Transverse colon (tissue), 4 donors: ENCODE data around the gene TRAPPC14. TPM values are rescaled to one million over a fixed set of nuclear protein-coding genes. Genes with fewer than 3 reads are reported as not detected.

ENCODE experiments used
- DNase-seq: peaks from one replicate; pipeline ENCODE4 v3.0.0-alpha.2; 2019
- H3K27ac ChIP-seq, 4 donors: fragments of 200-600 bp; sonication (generic); 2 replicates each; pipeline ENCODE4 v1.5.1; 2016 to 2018; ENCODE audit warnings: inconsistent platforms in 4 of 4
- H3K27me3 ChIP-seq: fragments of 200-600 bp; sonication (generic); 2 replicates; pipeline ENCODE4 v1.5.1; 2017; ENCODE audit warnings: inconsistent platforms
- H3K36me3 ChIP-seq, 4 donors: fragments of 200-600 bp; sonication (generic); 2 replicates each; pipeline ENCODE4 v1.5.1; 2017 to 2019; ENCODE audit warnings: inconsistent platforms in 4 of 4
- H3K4me1 ChIP-seq, 4 donors: fragments of 200-600 bp; sonication (generic); 2 replicates each; pipeline ENCODE4 v1.5.1; 2017 to 2020; ENCODE audit warnings: inconsistent platforms in 4 of 4
- H3K4me3 ChIP-seq, 4 donors: fragments of 200-600 bp; sonication (generic); 1 replicate in 1 of 4; 2 replicates in 3 of 4; pipeline versions ENCODE4 v1.5.1 to v1.6.1; 2017 to 2019; ENCODE audit warnings: inconsistent platforms in 4 of 4
- H3K9me3 ChIP-seq, 2 donors: fragments of 200-600 bp; sonication (generic); 2 replicates each; pipeline ENCODE4 v1.5.1; 2017 to 2019; ENCODE audit warnings: inconsistent platforms in 2 of 2
- EP300 ChIP-seq: sonication (generic); formaldehyde crosslinking; IDR thresholded peaks from one replicate; pipeline ENCODE4 v1.6.1; 2017; ENCODE audit warnings: antibody characterized with exemption, low read depth
- POLR2A ChIP-seq: fragments of 450-650 bp; IDR thresholded peaks from one replicate; pipeline ENCODE4 v1.6.1; 2016; ENCODE audit warnings: antibody characterized with exemption, mild to moderate bottlenecking, moderate library complexity
- POLR2AphosphoS5 ChIP-seq, 3 donors: sonication (generic); formaldehyde crosslinking; IDR thresholded peaks; one replicate each; pipeline ENCODE4 v1.6.1; 2016; ENCODE audit warnings: antibody characterized with exemption in 3 of 3
- WGBS, 2 donors: methylation state at CpG; one replicate each; pipeline ENCODE4 v1.1.5; 2018; ENCODE audit warnings: low coverage in 1 of 2; 5-methylcytosine and 5-hydroxymethylcytosine counted together
- in situ Hi-C, 4 donors: fragments of 200-750 bp; cut with MboI; loops; one replicate each; pipeline versions ENCODE4 v1.15.0 to v1.15.1; 2017; ENCODE audit warnings: low sequenced_read_pairs in 3 of 4, low pct_ligation_motif_present in 1 of 4, low pct_unique_long_range_greater_than_20kb in 1 of 4
- intact Hi-C: fragments of 100-400 bp; cut with DNase I; formaldehyde crosslinking; loops from one replicate; pipeline ENCODE4 v1.15.1; 2023; ENCODE audit warnings: low total_unique reads
- total RNA-seq, 4 donors: library from RNA; depleted of rRNA; stranded (reverse); fragments of >200 nt; gene quantifications; one replicate each; pipeline ENCODE4 v1.1.0, GENCODE V29; 2016
- TF ChIP-seq, protein P1 (sequence below), 5 experiments: fragments of 200-600 bp in 3 of 5; fragments of 450-650 bp in 2 of 5; sonication (generic) in 3 of 5; IDR thresholded peaks; 1 replicate in 2 of 5; 2 replicates in 3 of 5; pipeline ENCODE4 v1.5.1; 2016 to 2017; ENCODE audit warnings: antibody characterized with exemption in 5 of 5, inconsistent platforms in 3 of 5, mild to moderate bottlenecking in 2 of 5, moderate library complexity in 1 of 5

TRAPPC14 gene
- total RNA-seq, 4 donors from 2014 or later: 43.5 to 111 (median 51.2) TPM

DNA sequence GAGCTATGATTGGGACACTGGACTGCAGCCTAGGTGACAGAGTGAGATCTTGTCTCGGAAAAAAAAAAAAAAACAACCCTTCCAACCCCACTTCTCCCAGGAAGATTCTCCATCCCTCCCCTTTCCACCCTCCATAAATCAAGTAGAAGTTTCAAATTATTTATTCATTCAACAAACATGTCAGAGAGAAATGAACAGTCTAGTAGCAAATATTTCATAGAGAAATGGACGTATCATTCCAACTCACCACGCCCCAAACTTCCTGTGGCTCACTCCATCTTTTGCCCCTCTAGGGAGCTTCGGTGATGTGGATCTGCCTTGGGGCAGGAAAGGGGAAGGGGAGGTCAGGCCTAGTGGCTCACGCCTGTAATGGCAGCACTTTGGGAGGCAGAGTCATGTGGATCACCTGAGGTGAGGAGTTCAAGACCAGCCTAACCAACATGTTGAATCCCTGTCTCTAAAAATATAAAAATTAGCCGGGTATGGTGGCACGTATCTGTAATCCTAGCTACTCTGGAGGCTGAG, 638 bp upstream of the TRAPPC14 start:
- Histone ChIP-seq H3K27ac (peak overlapping the region; percentile 79 to 91 (median 90)), H3K4me3 (peak overlapping the region; percentile 36 to 92 (median 74)), H3K27me3 (no peaks in the 10 kb centered on the region), H3K36me3 (peaks cover 0 to 6% (median 0%) of the 10 kb centered on the region in 4 donors), H3K4me1 (peaks cover 20 to 56% (median 45%) of the 10 kb centered on the region in 4 donors), H3K9me3 (no peaks in the 10 kb centered on the region)
- WGBS, 2 donors: 69% methylated on average over 7 of the region's 7 CpGs; no CpG with 5 or more reads in 1 of the 2 donors
- intact Hi-C loops (no loop called here), in situ Hi-C loops (no loop called here)
- no peak for DNase-seq
- no peak for TF ChIP-seq POLR2AphosphoS5 (IDR thresholded peaks at IDR 0.05)
- TF ChIP-seq, protein P1, sequence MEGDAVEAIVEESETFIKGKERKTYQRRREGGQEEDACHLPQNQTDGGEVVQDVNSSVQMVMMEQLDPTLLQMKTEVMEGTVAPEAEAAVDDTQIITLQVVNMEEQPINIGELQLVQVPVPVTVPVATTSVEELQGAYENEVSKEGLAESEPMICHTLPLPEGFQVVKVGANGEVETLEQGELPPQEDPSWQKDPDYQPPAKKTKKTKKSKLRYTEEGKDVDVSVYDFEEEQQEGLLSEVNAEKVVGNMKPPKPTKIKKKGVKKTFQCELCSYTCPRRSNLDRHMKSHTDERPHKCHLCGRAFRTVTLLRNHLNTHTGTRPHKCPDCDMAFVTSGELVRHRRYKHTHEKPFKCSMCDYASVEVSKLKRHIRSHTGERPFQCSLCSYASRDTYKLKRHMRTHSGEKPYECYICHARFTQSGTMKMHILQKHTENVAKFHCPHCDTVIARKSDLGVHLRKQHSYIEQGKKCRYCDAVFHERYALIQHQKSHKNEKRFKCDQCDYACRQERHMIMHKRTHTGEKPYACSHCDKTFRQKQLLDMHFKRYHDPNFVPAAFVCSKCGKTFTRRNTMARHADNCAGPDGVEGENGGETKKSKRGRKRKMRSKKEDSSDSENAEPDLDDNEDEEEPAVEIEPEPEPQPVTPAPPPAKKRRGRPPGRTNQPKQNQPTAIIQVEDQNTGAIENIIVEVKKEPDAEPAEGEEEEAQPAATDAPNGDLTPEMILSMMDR (IDR thresholded peaks at IDR 0.05): peak in 1 of 5 experiments; percentile 16
- no peak for TF ChIP-seq POLR2A

DNA sequence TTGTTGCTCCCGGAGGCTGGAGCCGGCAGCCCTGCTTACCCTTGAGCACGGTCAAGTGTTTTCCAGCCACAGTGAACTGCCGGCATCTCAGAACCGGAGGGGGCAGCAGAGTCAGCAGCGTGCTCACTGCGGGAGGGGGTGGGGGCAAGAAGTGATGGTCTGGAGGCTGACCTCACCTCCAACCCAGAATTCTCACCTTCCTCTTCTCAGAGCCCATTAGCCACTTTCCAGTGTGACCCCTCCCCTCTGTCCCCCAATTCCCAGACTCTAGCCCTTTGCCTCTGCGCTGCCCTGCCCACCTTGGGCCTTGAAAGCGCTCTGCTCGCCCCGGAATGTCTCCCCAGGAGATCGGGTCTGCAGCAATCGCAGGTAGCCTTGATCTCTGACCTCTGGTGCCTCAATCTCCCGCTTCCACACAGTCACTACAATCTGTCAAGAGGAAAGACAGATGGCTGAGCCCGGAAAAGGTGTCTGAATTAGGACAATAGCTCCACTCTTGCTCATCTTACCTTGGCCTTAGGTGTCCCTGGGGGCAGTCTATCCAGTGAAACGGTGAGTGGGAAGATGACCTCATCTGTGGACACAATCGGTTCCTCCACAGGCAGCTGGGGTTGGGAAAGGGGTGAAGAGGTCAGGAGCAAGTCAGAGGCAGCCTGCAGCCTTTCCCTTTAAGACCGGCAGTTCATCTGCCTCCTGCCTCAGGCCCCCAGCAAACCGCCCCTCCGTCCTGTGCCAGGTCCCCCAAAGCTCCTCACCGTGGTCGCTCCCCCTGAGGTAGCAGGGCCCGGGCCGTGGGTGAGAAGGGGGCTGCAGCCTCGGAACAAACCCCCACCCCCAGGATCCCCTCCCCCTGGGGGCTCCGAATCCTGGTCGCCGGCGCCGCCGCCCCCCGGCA, 942 bp downstream of the TRAPPC14 start:
- Histone ChIP-seq H3K4me1 (peaks cover 24 to 62% (median 51%) of the 10 kb centered on the region in 4 donors), H3K9me3 (no peaks in the 10 kb centered on the region), H3K36me3 (peaks cover 0 to 6% (median 0%) of the 10 kb centered on the region in 4 donors), H3K4me3 (peak overlapping the region; percentile 36 to 92 (median 74)), H3K27ac (peak overlapping the region; percentile 79 to 91 (median 90)), H3K27me3 (no peaks in the 10 kb centered on the region)
- DNase-seq: peak; percentile 58
- WGBS, 2 donors: 39 to 59% methylated on average over 5 to 17 of the region's 32 CpGs
- TF ChIP-seq, protein P1 (IDR thresholded peaks at IDR 0.05): peak in 2 of 5 experiments; percentile 4 to 9
- no peak for TF ChIP-seq EP300
- in situ Hi-C loops: no loop called here
- intact Hi-C loops: loop anchor here (1.0 kb wide), 1 partner anchor 45 kb away; no protein-coding TSS in a partner anchor

DNA sequence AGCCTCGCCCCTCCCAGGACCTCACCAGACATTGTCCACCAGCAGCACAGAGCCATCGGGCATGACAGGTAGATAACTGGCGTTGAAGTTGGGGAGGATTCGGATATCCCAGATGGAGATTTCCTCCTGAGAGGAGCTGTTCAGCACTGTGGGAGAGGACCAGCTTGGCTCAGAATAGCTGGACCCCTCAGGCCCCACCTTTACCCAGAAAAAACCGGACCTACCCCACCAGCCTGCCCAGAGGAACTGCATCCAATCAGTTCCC, 1.5 kb downstream of the TRAPPC14 start:
- no peak for TF ChIP-seq POLR2AphosphoS5 (IDR thresholded peaks at IDR 0.05)
- TF ChIP-seq EP300: no peak
- TF ChIP-seq, protein P1 (IDR thresholded peaks at IDR 0.05): no peak
- TF ChIP-seq POLR2A: no peak
- Histone ChIP-seq H3K9me3 (no peaks in the 10 kb centered on the region), H3K36me3 (peaks cover 0 to 6% (median 0%) of the 10 kb centered on the region in 4 donors), H3K4me3 (peak overlapping the region in 1 of 4 donors; percentile 92), H3K27ac (peak overlapping the region; percentile 79 to 91 (median 90)), H3K4me1 (peaks cover 24 to 66% (median 51%) of the 10 kb centered on the region in 4 donors), H3K27me3 (no peaks in the 10 kb centered on the region)
- in situ Hi-C loops: no loop called here
- intact Hi-C loops: no loop called here
- no peak for DNase-seq
- WGBS, 2 donors: 71% methylated on average over 4 of the region's 5 CpGs; no CpG with 5 or more reads in 1 of the 2 donors

DNA sequence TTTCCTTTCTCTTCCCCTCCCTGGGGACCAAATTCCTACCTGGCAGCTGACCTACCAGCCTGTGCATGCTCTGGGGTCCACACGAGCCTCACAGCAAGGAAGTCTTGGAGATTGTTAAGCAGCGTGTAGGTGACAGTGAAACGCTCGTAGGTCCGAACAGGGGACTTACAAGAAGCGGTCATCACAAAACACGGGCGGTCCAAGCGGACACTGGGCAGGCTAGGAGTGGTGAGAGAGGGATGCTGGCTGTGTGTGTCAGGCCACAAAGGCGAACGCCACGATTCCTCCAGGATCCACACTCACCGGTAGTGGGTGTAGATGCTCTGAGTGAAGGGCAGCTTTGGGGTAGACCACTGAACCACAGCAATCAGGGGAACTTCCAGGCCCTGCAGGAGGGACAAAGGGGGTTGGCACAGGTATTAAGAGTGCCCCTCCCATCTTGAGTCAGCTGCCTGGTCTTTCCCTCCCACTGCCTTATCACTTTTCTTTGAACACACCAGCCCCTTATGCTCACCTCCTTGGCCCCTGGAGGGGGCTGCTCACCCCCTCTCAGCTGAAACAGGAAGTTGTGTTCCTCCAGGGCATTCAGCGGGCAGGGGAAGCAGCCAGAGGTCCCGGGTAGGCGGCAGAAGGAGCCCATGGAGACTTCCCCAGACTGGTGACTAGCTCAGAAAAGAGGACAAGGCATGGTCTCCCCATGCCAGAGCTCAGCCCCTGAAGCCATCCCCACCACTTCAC, 2.0 kb downstream of the TRAPPC14 start:
- intact Hi-C loops: no loop called here
- 80 to 92% methylated on average over 12 to 16 of the region's 16 CpGs for WGBS, 2 donors
- Histone ChIP-seq H3K9me3 (no peaks in the 10 kb centered on the region), H3K27me3 (no peaks in the 10 kb centered on the region), H3K36me3 (peaks cover 0 to 6% (median 0%) of the 10 kb centered on the region in 4 donors), H3K4me3 (no peak overlapping the region), H3K27ac (peak overlapping the region; percentile 89 to 91 (median 90)), H3K4me1 (peaks cover 24 to 71% (median 51%) of the 10 kb centered on the region in 4 donors)
- DNase-seq: no peak
- TF ChIP-seq POLR2A (no peak), EP300 (no peak), POLR2AphosphoS5 (IDR thresholded peaks at IDR 0.05) (no peak)
- TF ChIP-seq, protein P1 (IDR thresholded peaks at IDR 0.05): no peak
- in situ Hi-C loops: no loop called here
